Fibroblast of lung (primary cell): Measurements from ENCODE around the gene ASXL1. TPM values are rescaled to one million over a fixed set of nuclear protein-coding genes. Genes with fewer than 3 reads are reported as not detected.
A peak's percentile ranks its signal among the peaks of the same experiment; 100 is the strongest.

Experiments
- DNase-seq, 2 donors: peaks; one replicate each; pipeline versions ENCODE4 v3.0.0 to v3.0.0-alpha.2; 2010; ENCODE audit warnings: low read depth in 2 of 2
- H2AFZ ChIP-seq: 2 replicates; pipeline ENCODE4 v1.5.1; 2012; ENCODE audit warnings: low read length, control low read depth, inconsistent platforms
- H3K27ac ChIP-seq: 2 replicates; pipeline ENCODE4 v1.5.1; 2011; ENCODE audit warnings: low read length, control low read depth; ENCODE audit not compliant: insufficient read depth
- H3K27me3 ChIP-seq: 2 replicates; pipeline ENCODE4 v1.5.1; 2011; ENCODE audit warnings: mild to moderate bottlenecking, low read length; ENCODE audit not compliant: control insufficient read depth, insufficient read depth
- H3K36me3 ChIP-seq: 2 replicates; pipeline ENCODE4 v1.5.1; 2011; ENCODE audit warnings: low read length; ENCODE audit not compliant: control insufficient read depth, insufficient read depth
- H3K4me1 ChIP-seq: 2 replicates; pipeline ENCODE4 v1.5.1; 2011; ENCODE audit warnings: low read length; ENCODE audit not compliant: control insufficient read depth, insufficient read depth; ENCODE audit errors: extremely low read depth
- H3K4me2 ChIP-seq: 2 replicates; pipeline ENCODE4 v1.5.1; 2011; ENCODE audit warnings: low read length, control low read depth; ENCODE audit not compliant: insufficient read depth; ENCODE audit errors: extremely low read depth
- H3K4me3 ChIP-seq, 4 experiments: fragments of 200-600 bp in 1 of 4; sonication (generic) in 1 of 4; replicated peaks in 1 of 4; 2 replicates each; pipeline ENCODE4 v1.5.1; 2011 to 2016; ENCODE audit warnings: low read length in 4 of 4, low read depth in 3 of 4, mild to moderate bottlenecking in 3 of 4, control low read depth in 2 of 4, inconsistent platforms in 1 of 4, mixed read lengths in 1 of 4; ENCODE audit not compliant: insufficient read depth in 1 of 4; ENCODE audit errors: control extremely low read depth in 1 of 4
- H3K79me2 ChIP-seq: 2 replicates; pipeline ENCODE4 v1.5.1; 2012; ENCODE audit warnings: mild to moderate bottlenecking, low read length, inconsistent platforms; ENCODE audit not compliant: control insufficient read depth, insufficient read depth
- H3K9ac ChIP-seq: 2 replicates; pipeline ENCODE4 v1.5.1; 2011; ENCODE audit warnings: mild to moderate bottlenecking, low read length, control low read depth; ENCODE audit not compliant: insufficient read depth
- H3K9me3 ChIP-seq: 2 replicates; pipeline ENCODE4 v1.5.1; 2012; ENCODE audit warnings: low read depth, low read length; ENCODE audit not compliant: control insufficient read depth, insufficient read depth
- H4K20me1 ChIP-seq: 2 replicates; pipeline ENCODE4 v1.5.1; 2011; ENCODE audit warnings: low read length; ENCODE audit not compliant: control insufficient read depth, insufficient read depth; ENCODE audit errors: extremely low read depth
- EZH2 ChIP-seq: IDR thresholded peaks from 2 replicates; pipeline ENCODE4 v1.5.1; 2012; ENCODE audit warnings: low read length, control low read depth, mild to moderate bottlenecking; ENCODE audit errors: missing control alignments
- polyA plus RNA-seq, 2 donors: library from polyadenylated mRNA; depleted of rRNA in 1 of 2; stranded (reverse) in 1 of 2; unstranded in 1 of 2; fragments of >200 nt; gene quantifications; 2 replicates each; pipeline ENCODE4 v1.2.1, GENCODE V29; 2011 to 2012; ENCODE audit warnings: missing spikeins in 1 of 2
- total RNA-seq: library from RNA; depleted of rRNA; stranded (reverse); fragments of >200 nt; gene quantifications from 2 replicates; pipeline ENCODE4 v1.2.1, GENCODE V29; 2014
- TF ChIP-seq, protein P1 (sequence below), 2 donors: IDR thresholded peaks in 1 of 2; conservative IDR thresholded peaks in 1 of 2; 1 replicate in 1 of 2; 2 replicates in 1 of 2; pipeline ENCODE4 v1.5.1; 2011 to 2012; ENCODE audit warnings: low read length in 2 of 2, control low read depth in 1 of 2, inconsistent platforms in 1 of 2, low read depth in 1 of 2, mild to moderate bottlenecking in 1 of 2

Gene ASXL1
- total and polyA plus RNA-seq, 2 donors (not counting 1 experiment from before 2014, with no cell fraction given) = 38.0 to 41.1 TPM

GRCh38 chr20:32455171-32455900 lies 97.2 kb downstream of the ASXL1 start:
- Histone ChIP-seq H3K27me3 (no peaks in the 10 kb centered on the region), H3K36me3 (peaks cover 12% of the 10 kb centered on the region), H3K79me2 (no peaks in the 10 kb centered on the region), H3K4me1 (peaks cover 2% of the 10 kb centered on the region), H3K4me3 (no peak overlapping the region), H3K4me2 (no peak overlapping the region), H3K27ac (no peak overlapping the region), H3K9ac (no peak overlapping the region), H4K20me1 (no peaks in the 10 kb centered on the region), H3K9me3 (no peaks in the 10 kb centered on the region), H2AFZ (no peak overlapping the region)
- TF ChIP-seq, protein P1, sequence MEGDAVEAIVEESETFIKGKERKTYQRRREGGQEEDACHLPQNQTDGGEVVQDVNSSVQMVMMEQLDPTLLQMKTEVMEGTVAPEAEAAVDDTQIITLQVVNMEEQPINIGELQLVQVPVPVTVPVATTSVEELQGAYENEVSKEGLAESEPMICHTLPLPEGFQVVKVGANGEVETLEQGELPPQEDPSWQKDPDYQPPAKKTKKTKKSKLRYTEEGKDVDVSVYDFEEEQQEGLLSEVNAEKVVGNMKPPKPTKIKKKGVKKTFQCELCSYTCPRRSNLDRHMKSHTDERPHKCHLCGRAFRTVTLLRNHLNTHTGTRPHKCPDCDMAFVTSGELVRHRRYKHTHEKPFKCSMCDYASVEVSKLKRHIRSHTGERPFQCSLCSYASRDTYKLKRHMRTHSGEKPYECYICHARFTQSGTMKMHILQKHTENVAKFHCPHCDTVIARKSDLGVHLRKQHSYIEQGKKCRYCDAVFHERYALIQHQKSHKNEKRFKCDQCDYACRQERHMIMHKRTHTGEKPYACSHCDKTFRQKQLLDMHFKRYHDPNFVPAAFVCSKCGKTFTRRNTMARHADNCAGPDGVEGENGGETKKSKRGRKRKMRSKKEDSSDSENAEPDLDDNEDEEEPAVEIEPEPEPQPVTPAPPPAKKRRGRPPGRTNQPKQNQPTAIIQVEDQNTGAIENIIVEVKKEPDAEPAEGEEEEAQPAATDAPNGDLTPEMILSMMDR (conservative IDR thresholded peaks at IDR 0.05 in 1 of 2, IDR thresholded peaks at IDR 0.05 in 1 of 2; ENCODE audit: low read depth in 1 of 2, low read length in 2 of 2) = no peak
- no peak for DNase-seq

DNA sequence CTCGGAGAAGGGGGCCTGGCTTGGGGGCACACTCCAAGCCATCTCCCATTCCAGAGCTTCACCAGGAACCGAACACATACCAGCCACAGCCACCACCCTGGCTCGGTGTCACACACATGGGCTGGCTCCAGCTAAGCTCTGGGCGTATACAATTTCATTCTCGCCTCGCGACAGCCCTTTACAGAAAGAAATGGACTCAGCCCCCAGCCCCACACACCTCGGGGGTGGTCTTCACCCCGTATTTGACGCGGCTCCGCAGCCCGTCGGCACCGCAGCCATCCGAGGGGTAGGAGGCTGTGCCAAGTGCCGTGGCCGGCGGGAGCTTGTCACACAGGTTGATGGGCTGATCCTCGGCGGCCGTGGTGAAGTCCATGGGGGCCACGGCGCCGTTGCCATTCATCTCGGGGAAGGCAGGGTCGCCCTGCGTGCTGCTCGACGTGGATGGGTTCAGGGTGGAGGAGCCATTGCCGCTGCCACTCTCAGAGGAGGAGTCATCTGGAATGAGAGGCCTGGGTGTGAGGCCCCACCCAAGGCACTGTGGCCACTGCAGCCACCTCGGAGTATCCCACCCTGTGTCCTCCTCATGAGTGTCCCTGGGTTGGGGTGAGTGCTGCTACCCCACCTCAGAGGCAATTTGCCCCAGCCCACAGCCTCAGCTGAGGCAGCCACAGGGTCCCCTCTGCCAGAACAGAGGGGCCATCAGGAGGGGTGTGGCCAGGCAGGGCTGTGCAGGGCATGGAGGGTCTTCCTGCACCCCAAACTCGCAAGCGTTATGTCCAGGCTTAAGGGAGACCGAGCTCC lies 98.0 kb downstream of the ASXL1 start:
- Histone ChIP-seq H4K20me1 (no peaks in the 10 kb centered on the region), H3K36me3 (peaks cover 12% of the 10 kb centered on the region), H3K27me3 (no peaks in the 10 kb centered on the region), H3K4me3 (no peak overlapping the region), H3K4me2 (no peak overlapping the region), H3K79me2 (no peaks in the 10 kb centered on the region), H2AFZ (no peak overlapping the region), H3K9ac (no peak overlapping the region), H3K9me3 (no peaks in the 10 kb centered on the region), H3K4me1 (peaks cover 2% of the 10 kb centered on the region), H3K27ac (no peak overlapping the region)
- no peak for TF ChIP-seq EZH2
- TF ChIP-seq, protein P1 (conservative IDR thresholded peaks at IDR 0.05 in 1 of 2, IDR thresholded peaks at IDR 0.05 in 1 of 2; ENCODE audit: low read depth in 1 of 2, low read length in 2 of 2) = no peak
- no peak for DNase-seq

DNA sequence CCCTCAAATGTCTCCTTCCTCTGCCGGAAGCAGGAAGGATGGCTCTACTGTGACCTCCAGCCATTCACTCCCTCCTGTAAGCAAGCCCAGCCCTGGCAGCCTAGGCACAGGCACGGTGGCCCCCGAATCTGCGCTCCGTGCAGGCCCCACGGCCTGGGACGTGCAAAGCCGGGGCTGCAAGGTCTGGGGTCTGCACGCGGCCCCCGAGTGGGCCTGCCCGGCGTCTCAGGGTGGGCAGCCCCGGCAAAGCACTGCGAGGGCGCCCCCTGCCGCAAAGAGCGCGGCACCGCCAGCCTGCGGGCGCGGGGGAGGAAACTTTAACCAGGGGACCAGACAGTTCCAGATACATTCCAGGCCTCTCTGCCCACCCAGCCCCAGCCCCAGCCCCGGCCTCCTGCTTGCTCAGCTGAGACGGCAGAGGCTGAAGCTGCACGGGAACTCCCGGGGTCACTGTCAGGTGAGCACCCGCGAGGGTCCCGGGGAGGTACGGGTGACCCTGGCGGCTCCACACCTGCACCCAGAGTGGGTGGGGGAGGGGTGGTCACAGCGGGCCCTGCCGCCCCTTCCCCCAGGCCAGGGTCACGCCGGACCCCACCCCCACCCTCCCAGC lies 98.8 kb downstream of the ASXL1 start:
- Histone ChIP-seq H3K4me2 (peak overlapping the region; percentile 82), H3K9me3 (no peaks in the 10 kb centered on the region), H3K27ac (no peak overlapping the region), H3K4me1 (peaks cover 2% of the 10 kb centered on the region), H4K20me1 (no peaks in the 10 kb centered on the region), H3K27me3 (no peaks in the 10 kb centered on the region), H3K79me2 (no peaks in the 10 kb centered on the region), H3K9ac (peak overlapping the region; percentile 42), H2AFZ (no peak overlapping the region), H3K4me3 (peak overlapping the region; percentile 23 to 57 (median 28)), H3K36me3 (peaks cover 11% of the 10 kb centered on the region)
- TF ChIP-seq EZH2 = no peak
- TF ChIP-seq, protein P1 (conservative IDR thresholded peaks at IDR 0.05 in 1 of 2, IDR thresholded peaks at IDR 0.05 in 1 of 2; ENCODE audit: low read depth in 1 of 2, low read length in 2 of 2) = peak; percentile 57 to 60
- peak in 1 of 2 donors; percentile 42 for DNase-seq
